HepG2 (cell line): ENCODE results near the gene NDRG2. TPM values are rescaled to one million over a fixed set of nuclear protein-coding genes. Genes with fewer than 3 reads are reported as not detected.

Experiments
- CHD4 ChIP-seq: fragments of 200-600 bp; sonication (generic); IDR thresholded peaks from 2 replicates; pipeline ENCODE4 v1.7.0; 2017; ENCODE audit warnings: mild to moderate bottlenecking, low read length, borderline replicate concordance
- HDAC2 ChIP-seq: sonication (generic); formaldehyde crosslinking; IDR thresholded peaks from 2 replicates; pipeline ENCODE4 v1.4.0; 2020; ENCODE audit warnings: missing genetic modification reagents
- NAIF1 ChIP-seq: sonication (generic); formaldehyde crosslinking; IDR thresholded peaks from 2 replicates; pipeline ENCODE4 v1.5.0; 2020; ENCODE audit warnings: mild to moderate bottlenecking, missing genetic modification reagents, borderline replicate concordance
- NFKB2 ChIP-seq: sonication (generic); formaldehyde crosslinking; IDR thresholded peaks from 2 replicates; pipeline ENCODE4 v1.4.0; 2020; ENCODE audit warnings: missing genetic modification reagents, borderline replicate concordance
- NFKBIZ ChIP-seq: IDR thresholded peaks from 2 replicates; pipeline ENCODE4 v1.6.1; 2018; ENCODE audit warnings: missing genetic modification reagents, missing compliant biosample characterization
- NFYC ChIP-seq: IDR thresholded peaks from 2 replicates; pipeline ENCODE4 v1.6.1; 2016; ENCODE audit warnings: missing genetic modification reagents, missing compliant biosample characterization
- PLRG1 ChIP-seq: fragments of 450-650 bp; conservative IDR thresholded peaks from 2 replicates; pipeline ENCODE4 v1.6.1; 2016
- SMC3 ChIP-seq: IDR thresholded peaks from 2 replicates; pipeline ENCODE4 v1.6.1; 2011; ENCODE audit warnings: low read length, improper control_type of control experiment
- SMYD3 ChIP-seq: sonication (generic); formaldehyde crosslinking; IDR thresholded peaks from 2 replicates; pipeline ENCODE4 v1.8.1; 2023; ENCODE audit warnings: mild to moderate bottlenecking, missing genetic modification reagents
- TAF1 ChIP-seq: sonication (generic); formaldehyde crosslinking; IDR thresholded peaks from 2 replicates; pipeline ENCODE4 v1.4.0; 2020; ENCODE audit warnings: missing genetic modification reagents
- ZFP36L2 ChIP-seq: sonication (generic); formaldehyde crosslinking; IDR thresholded peaks from 2 replicates; pipeline ENCODE4 v1.4.0; 2020; ENCODE audit warnings: missing genetic modification reagents
- ZNF124 ChIP-seq: sonication (generic); formaldehyde crosslinking; IDR thresholded peaks from 2 replicates; pipeline ENCODE4 v1.4.0; 2020; ENCODE audit warnings: missing genetic modification reagents
- ZNF224 ChIP-seq: sonication (generic); formaldehyde crosslinking; IDR thresholded peaks from 2 replicates; pipeline ENCODE4 v1.5.0; 2020; ENCODE audit warnings: mild to moderate bottlenecking, missing genetic modification reagents
- ZNF280B ChIP-seq: sonication (generic); formaldehyde crosslinking; IDR thresholded peaks from 2 replicates; pipeline ENCODE4 v1.5.0; 2020; ENCODE audit warnings: missing genetic modification reagents, mild to moderate bottlenecking, borderline replicate concordance
- ZNF326 ChIP-seq: sonication (generic); formaldehyde crosslinking; IDR thresholded peaks from 2 replicates; pipeline ENCODE4 v1.4.0; 2020; ENCODE audit warnings: missing genetic modification reagents, borderline replicate concordance
- ZNF446 ChIP-seq: sonication (generic); formaldehyde crosslinking; IDR thresholded peaks from 2 replicates; pipeline ENCODE4 v1.5.0; 2020; ENCODE audit warnings: mild to moderate bottlenecking, missing genetic modification reagents
- ZNF496 ChIP-seq: sonication (generic); formaldehyde crosslinking; IDR thresholded peaks from 2 replicates; pipeline ENCODE4 v1.8.1; 2023; ENCODE audit warnings: mild to moderate bottlenecking, moderate library complexity, missing genetic modification reagents; ENCODE audit not compliant: insufficient replicate concordance
- ZNF510 ChIP-seq: sonication (generic); formaldehyde crosslinking; IDR thresholded peaks from 2 replicates; pipeline ENCODE4 v1.4.0; 2020; ENCODE audit warnings: low read depth, mild to moderate bottlenecking, missing genetic modification reagents
- ZNF644 ChIP-seq: IDR thresholded peaks from 2 replicates; pipeline ENCODE4 v1.6.1; 2016; ENCODE audit warnings: low read depth
- ZSCAN25 ChIP-seq: sonication (generic); formaldehyde crosslinking; IDR thresholded peaks from 2 replicates; pipeline ENCODE4 v1.8.0; 2022; ENCODE audit warnings: mild to moderate bottlenecking, missing genetic modification reagents
- polyA plus RNA-seq, 8 experiments: library from polyadenylated mRNA; depleted of rRNA in 3 of 8; stranded (reverse) in 7 of 8; unstranded in 1 of 8; fragments of >200 nt; fragmentation: Illumina TruSeq in 4 of 8; extraction: Trizol in 4 of 8; gene quantifications; 2 replicates each; pipeline versions ENCODE4 v1.2.1 to v1.2.3, GENCODE V29; 2011 to 2016; ENCODE audit warnings: low read depth in 4 of 8, missing spikeins in 1 of 8, mixed read lengths in 1 of 8; ENCODE audit not compliant: insufficient read depth in 1 of 8
- total RNA-seq, 5 experiments: library from RNA; depleted of rRNA; stranded (reverse); fragments of >200 nt; fragmentation: Illumina TruSeq; extraction: Trizol; gene quantifications; 2 replicates each; pipeline ENCODE4 v1.2.3, GENCODE V29; 2016; ENCODE audit warnings: low read depth in 1 of 5
- TF ChIP-seq, protein P1 (sequence below): sonication (generic); formaldehyde crosslinking; conservative IDR thresholded peaks from 2 replicates; pipeline ENCODE4 v1.4.0; 2020; ENCODE audit warnings: missing genetic modification reagents
- TF ChIP-seq, protein P2 (sequence below): sonication (generic); formaldehyde crosslinking; IDR thresholded peaks from 2 replicates; pipeline ENCODE4 v1.4.0; 2020; ENCODE audit warnings: mild to moderate bottlenecking, missing genetic modification reagents
- TF ChIP-seq, protein P3 (sequence below): sonication (generic); formaldehyde crosslinking; IDR thresholded peaks from 2 replicates; pipeline ENCODE4 v1.4.0; 2020; ENCODE audit warnings: missing genetic modification reagents

NDRG2 gene
- total and polyA plus RNA-seq, 2 of the 13 experiments (the other 11 are each of a cell fraction or from before 2014, with no cell fraction given) = 27.2 to 189 TPM

DNA sequence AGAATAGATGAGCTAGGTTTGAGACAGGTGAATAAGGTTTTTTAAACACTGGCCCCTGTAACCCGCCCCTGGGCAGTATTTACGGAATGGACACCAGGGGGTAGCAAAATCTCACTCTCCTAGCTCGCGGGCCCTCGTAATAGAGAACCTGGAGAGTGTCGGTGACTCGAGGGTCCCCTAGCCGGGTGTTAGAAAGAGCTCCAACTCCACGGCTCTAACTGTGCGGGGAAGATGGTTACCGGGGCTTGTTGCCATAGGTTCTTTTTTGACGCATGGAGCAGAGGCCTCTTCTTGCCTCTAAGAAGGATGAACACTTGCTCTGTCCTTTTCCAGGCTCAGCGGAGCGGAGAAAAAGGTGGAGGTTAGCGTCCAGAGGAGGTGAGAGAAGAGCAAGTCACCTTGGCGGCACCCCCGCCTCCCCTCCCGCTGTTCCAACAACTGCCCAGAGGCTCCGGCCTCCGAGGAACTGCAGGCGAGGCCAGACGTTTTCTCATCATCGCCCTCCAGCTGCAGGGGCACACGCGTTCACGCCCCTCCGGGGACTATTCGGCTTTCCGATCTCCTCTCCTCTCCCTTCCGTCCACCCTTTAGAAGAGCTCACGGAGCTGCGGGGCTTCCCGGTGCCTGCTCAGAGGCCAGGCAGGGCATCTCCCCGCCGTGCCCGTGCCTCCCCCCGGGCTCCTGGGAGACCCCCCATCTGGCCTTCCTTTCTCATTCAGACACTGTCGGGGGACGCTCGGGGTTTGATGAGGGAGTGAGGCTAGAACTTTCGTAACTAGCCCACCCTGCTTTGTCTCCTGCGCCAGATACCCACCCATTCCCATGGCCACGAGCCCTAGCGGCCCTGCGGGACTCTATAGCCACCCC, 43.9 kb upstream of the NDRG2 start (continued):
- TF ChIP-seq, protein P1, sequence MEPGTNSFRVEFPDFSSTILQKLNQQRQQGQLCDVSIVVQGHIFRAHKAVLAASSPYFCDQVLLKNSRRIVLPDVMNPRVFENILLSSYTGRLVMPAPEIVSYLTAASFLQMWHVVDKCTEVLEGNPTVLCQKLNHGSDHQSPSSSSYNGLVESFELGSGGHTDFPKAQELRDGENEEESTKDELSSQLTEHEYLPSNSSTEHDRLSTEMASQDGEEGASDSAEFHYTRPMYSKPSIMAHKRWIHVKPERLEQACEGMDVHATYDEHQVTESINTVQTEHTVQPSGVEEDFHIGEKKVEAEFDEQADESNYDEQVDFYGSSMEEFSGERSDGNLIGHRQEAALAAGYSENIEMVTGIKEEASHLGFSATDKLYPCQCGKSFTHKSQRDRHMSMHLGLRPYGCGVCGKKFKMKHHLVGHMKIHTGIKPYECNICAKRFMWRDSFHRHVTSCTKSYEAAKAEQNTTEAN (CRISPR knock-in tag) = 0 out of 2 replicates have a peak, but pooled peaks have one; percentile 47
- TF ChIP-seq ZNF280B (CRISPR knock-in tag) (no peak), ZNF326 (CRISPR knock-in tag) (no peak), NFYC (no peak), NFKBIZ (CRISPR knock-in tag) (no peak), CHD4 (no peak), ZSCAN25 (CRISPR knock-in tag) (peak; percentile 56; the same call in 1 of the 2 replicates), ZFP36L2 (CRISPR knock-in tag) (no peak), ZNF510 (no peak), ZNF644 (CRISPR knock-in tag) (no peak), TAF1 (CRISPR knock-in tag) (0 out of 2 replicates have a peak, but pooled peaks have one; percentile 22), ZNF446 (peak; percentile 90), PLRG1 (no peak), SMC3 (peak; percentile 94), SMYD3 (CRISPR knock-in tag) (no peak), ZNF124 (CRISPR knock-in tag) (peak; percentile 25; the same call in 1 of the 2 replicates), HDAC2 (CRISPR knock-in tag) (peak; percentile 21; the same call in 1 of the 2 replicates), ZNF224 (CRISPR knock-in tag) (no peak), NFKB2 (CRISPR knock-in tag) (no peak), ZNF496 (CRISPR knock-in tag) (no peak), NAIF1 (CRISPR knock-in tag) (no peak)
- TF ChIP-seq, protein P2, sequence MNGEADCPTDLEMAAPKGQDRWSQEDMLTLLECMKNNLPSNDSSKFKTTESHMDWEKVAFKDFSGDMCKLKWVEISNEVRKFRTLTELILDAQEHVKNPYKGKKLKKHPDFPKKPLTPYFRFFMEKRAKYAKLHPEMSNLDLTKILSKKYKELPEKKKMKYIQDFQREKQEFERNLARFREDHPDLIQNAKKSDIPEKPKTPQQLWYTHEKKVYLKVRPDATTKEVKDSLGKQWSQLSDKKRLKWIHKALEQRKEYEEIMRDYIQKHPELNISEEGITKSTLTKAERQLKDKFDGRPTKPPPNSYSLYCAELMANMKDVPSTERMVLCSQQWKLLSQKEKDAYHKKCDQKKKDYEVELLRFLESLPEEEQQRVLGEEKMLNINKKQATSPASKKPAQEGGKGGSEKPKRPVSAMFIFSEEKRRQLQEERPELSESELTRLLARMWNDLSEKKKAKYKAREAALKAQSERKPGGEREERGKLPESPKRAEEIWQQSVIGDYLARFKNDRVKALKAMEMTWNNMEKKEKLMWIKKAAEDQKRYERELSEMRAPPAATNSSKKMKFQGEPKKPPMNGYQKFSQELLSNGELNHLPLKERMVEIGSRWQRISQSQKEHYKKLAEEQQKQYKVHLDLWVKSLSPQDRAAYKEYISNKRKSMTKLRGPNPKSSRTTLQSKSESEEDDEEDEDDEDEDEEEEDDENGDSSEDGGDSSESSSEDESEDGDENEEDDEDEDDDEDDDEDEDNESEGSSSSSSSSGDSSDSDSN = peak; percentile 67
- TF ChIP-seq, protein P3, sequence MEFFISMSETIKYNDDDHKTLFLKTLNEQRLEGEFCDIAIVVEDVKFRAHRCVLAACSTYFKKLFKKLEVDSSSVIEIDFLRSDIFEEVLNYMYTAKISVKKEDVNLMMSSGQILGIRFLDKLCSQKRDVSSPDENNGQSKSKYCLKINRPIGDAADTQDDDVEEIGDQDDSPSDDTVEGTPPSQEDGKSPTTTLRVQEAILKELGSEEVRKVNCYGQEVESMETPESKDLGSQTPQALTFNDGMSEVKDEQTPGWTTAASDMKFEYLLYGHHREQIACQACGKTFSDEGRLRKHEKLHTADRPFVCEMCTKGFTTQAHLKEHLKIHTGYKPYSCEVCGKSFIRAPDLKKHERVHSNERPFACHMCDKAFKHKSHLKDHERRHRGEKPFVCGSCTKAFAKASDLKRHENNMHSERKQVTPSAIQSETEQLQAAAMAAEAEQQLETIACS (CRISPR knock-in tag) = no peak
